Measurements from ENCODE around the gene COASY.

COASY gene

GRCh38 chr17:42579794-42580551 is 18.0 kb downstream of the COASY start:
- Histone ChIP-seq H3K36me3 (ENCODE audit: insufficient read depth, low read length) (peaks cover 60% of the 10 kb centered on the region), H3K4me1 (ENCODE audit: insufficient read depth, low read length, severe bottlenecking) (peaks cover 38% of the 10 kb centered on the region), H3K27me3 (ENCODE audit: insufficient read depth, low read length) (no peaks in the 10 kb centered on the region), H3K4me2 (ENCODE audit: low read length) (peak overlapping the region; percentile 69), H3K4me3 (ENCODE audit: low read depth, low read length, poor library complexity, severe bottlenecking) (no peak overlapping the region), H3F3A (ENCODE audit: insufficient read depth, low read length) (0 out of 2 replicates have a peak, but pooled peaks cover 5% of the 10 kb centered on the region), H3K9ac (ENCODE audit: low read length) (peak overlapping the region; percentile 26), H3K9me3 (ENCODE audit: low read length) (no peaks in the 10 kb centered on the region), H3K9me2 (ENCODE audit: low read depth, low read length) (no peaks in the 10 kb centered on the region), H3K27ac (ENCODE audit: low read depth, low read length, poor library complexity, severe bottlenecking) (peak overlapping the region; percentile 93), H2AFZ (ENCODE audit: low read length) (no peak overlapping the region), H4K20me1 (ENCODE audit: insufficient read depth, low read length) (no peaks in the 10 kb centered on the region), H3K79me2 (ENCODE audit: insufficient read depth, low read length) (no peaks in the 10 kb centered on the region)
- TF ChIP-seq EZH2 (IDR thresholded peaks at IDR 0.05; ENCODE audit: borderline replicate concordance, low read length), result no peak

- Histone ChIP-seq H3K4me2 (ENCODE audit: low read length) (no peak overlapping the region), H4K20me1 (ENCODE audit: insufficient read depth, low read length) (no peaks in the 10 kb centered on the region), H3K27me3 (ENCODE audit: insufficient read depth, low read length) (no peaks in the 10 kb centered on the region), H3K27ac (ENCODE audit: low read depth, low read length, poor library complexity, severe bottlenecking) (no peak overlapping the region), H3K4me3 (ENCODE audit: low read depth, low read length, poor library complexity, severe bottlenecking) (no peak overlapping the region), H3K79me2 (ENCODE audit: insufficient read depth, low read length) (no peaks in the 10 kb centered on the region), H3K9ac (ENCODE audit: low read length) (no peak overlapping the region), H3F3A (ENCODE audit: insufficient read depth, low read length) (0 out of 2 replicates have a peak, but pooled peaks cover 5% of the 10 kb centered on the region), H2AFZ (ENCODE audit: low read length) (no peak overlapping the region), H3K9me3 (ENCODE audit: low read length) (no peaks in the 10 kb centered on the region), H3K4me1 (ENCODE audit: insufficient read depth, low read length, severe bottlenecking) (peaks cover 30% of the 10 kb centered on the region), H3K9me2 (ENCODE audit: low read depth, low read length) (no peaks in the 10 kb centered on the region), H3K36me3 (ENCODE audit: insufficient read depth, low read length) (peaks cover 73% of the 10 kb centered on the region)
- TF ChIP-seq EZH2 (IDR thresholded peaks at IDR 0.05; ENCODE audit: borderline replicate concordance, low read length), result no peak
- TF ChIP-seq CTCF (IDR thresholded peaks at IDR 0.05; ENCODE audit: low read length), result no peak
Observed at GRCh38 chr17:42581744-42582270, 19.9 kb downstream of the COASY start.

GRCh38 chr17:42584880-42585279 is 22.9 kb downstream of the COASY start:
- peaks cover 96% of the 10 kb centered on the region for H3K36me3 ChIP-seq (ENCODE audit: insufficient read depth, low read length)
- no peaks in the 10 kb centered on the region for H3K9me2 ChIP-seq (ENCODE audit: low read depth, low read length)
- H3K27me3 ChIP-seq (ENCODE audit: insufficient read depth, low read length), result no peaks in the 10 kb centered on the region
- no peaks in the 10 kb centered on the region for H4K20me1 ChIP-seq (ENCODE audit: insufficient read depth, low read length)
- H3K9ac ChIP-seq (ENCODE audit: low read length), result no peak overlapping the region
- no peak overlapping the region for H3K4me3 ChIP-seq (ENCODE audit: low read depth, low read length, poor library complexity, severe bottlenecking)
- H3K27ac ChIP-seq (ENCODE audit: low read depth, low read length, poor library complexity, severe bottlenecking), result no peak overlapping the region
- peaks cover 18% of the 10 kb centered on the region for H3K4me1 ChIP-seq (ENCODE audit: insufficient read depth, low read length, severe bottlenecking)
- H3K79me2 ChIP-seq (ENCODE audit: insufficient read depth, low read length), result no peaks in the 10 kb centered on the region
- H2AFZ ChIP-seq (ENCODE audit: low read length), result no peak overlapping the region
- no peaks in the 10 kb centered on the region for H3F3A ChIP-seq (ENCODE audit: insufficient read depth, low read length)
- H3K9me3 ChIP-seq (ENCODE audit: low read length), result no peaks in the 10 kb centered on the region
- no peak overlapping the region for H3K4me2 ChIP-seq (ENCODE audit: low read length)
- TF ChIP-seq EZH2 (IDR thresholded peaks at IDR 0.05; ENCODE audit: borderline replicate concordance, low read length) (no peak), CTCF (IDR thresholded peaks at IDR 0.05; ENCODE audit: low read length) (no peak)

Data from OCI-LY1 (cell line).